K562 (cell line): Measurements from ENCODE around the gene KLRC3. TPM values are rescaled to one million over a fixed set of nuclear protein-coding genes. Genes with fewer than 3 reads are reported as not detected.
A peak's percentile ranks its signal among the peaks of the same experiment; 100 is the strongest.

Experiments
- ATAC-seq: fragments of 200-7000 bp; cut with Tn5 transposase; 3 replicates; pipeline ENCODE4 v1.9.1; 2020; ENCODE audit warnings: moderate library complexity
- BruUV-seq: library from RNA; stranded (reverse); fragments of 400-500 nt; replicated peaks from 2 replicates; lab custom pipeline; 2021; lab: Mats Ljungman, UMichigan
- CTCF ChIA-PET: fragments of 300-600 bp; formaldehyde crosslinking; extraction: SDS; loops from one replicate; lab custom pipeline; 2021; ENCODE audit warnings: low intra/inter-chr PET ratio; lab: Yijun Ruan, JAX
- POLR2A ChIA-PET: fragments of 300-600, 350-650 bp; sonication (Branson Sonifier 250); formaldehyde crosslinking; extraction: SDS; loops from one replicate; lab custom pipeline; 2021; ENCODE audit warnings: antibody characterized with exemption, inconsistent platforms; lab: Yijun Ruan, JAX
- DNase-seq, 4 experiments: peaks; one replicate each; pipeline versions ENCODE4 v3.0.0 to v3.0.0-alpha.2; 2011 to 2018; ENCODE audit warnings: low spot score in 3 of 4, mixed read lengths in 3 of 4; ENCODE audit errors: extremely low read depth in 1 of 4
- FAIRE-seq: peaks from 2 replicates; lab custom pipeline; 2011; peaks lifted over from hg19 to GRCh38; lab: Jason Lieb, UNC
- H2AFZ ChIP-seq: 2 replicates; pipeline ENCODE4 v1.6.0; 2011; ENCODE audit warnings: low read depth, low read length, control low read depth, inconsistent platforms
- H3K27ac ChIP-seq: fragments of 200-600 bp; 3 replicates; pipeline ENCODE4 v1.8.0; 2011; ENCODE audit warnings: low read depth, mild to moderate bottlenecking, control low read depth, inconsistent platforms, low read length, moderate library complexity, mixed read lengths; ENCODE audit errors: extremely low read depth
- H3K27me3 ChIP-seq, 2 experiments: fragments of 300-600 bp in 1 of 2; 2 replicates in 1 of 2; 3 replicates in 1 of 2; pipeline versions ENCODE4 v1.6.0 to v1.8.0; 2011; ENCODE audit warnings: inconsistent platforms in 2 of 2, low read length in 2 of 2, mild to moderate bottlenecking in 1 of 2, mixed read lengths in 1 of 2, moderate library complexity in 1 of 2; ENCODE audit not compliant: control insufficient read depth in 2 of 2, insufficient read depth in 2 of 2
- H3K36me3 ChIP-seq: fragments of 300-600 bp; 3 replicates; pipeline ENCODE4 v1.8.0; 2011; ENCODE audit warnings: mild to moderate bottlenecking, low read length, inconsistent platforms; ENCODE audit not compliant: control insufficient read depth, insufficient read depth
- H3K4me1 ChIP-seq, 2 experiments: fragments of 200-600 bp in 1 of 2; replicated peaks in 1 of 2; 2 replicates in 1 of 2; 3 replicates in 1 of 2; pipeline versions ENCODE4 v1.5.1 to v1.8.0; 2011; ENCODE audit warnings: inconsistent platforms in 2 of 2, low read length in 2 of 2, mild to moderate bottlenecking in 1 of 2, mixed read lengths in 1 of 2, moderate library complexity in 1 of 2; ENCODE audit not compliant: control insufficient read depth in 2 of 2, insufficient read depth in 2 of 2
- H3K4me2 ChIP-seq: 2 replicates; pipeline ENCODE4 v1.6.1; 2011; ENCODE audit warnings: low read length, control low read depth, inconsistent platforms, mixed read lengths; ENCODE audit not compliant: insufficient read depth
- H3K4me3 ChIP-seq: fragments of 200-600 bp; sonication (generic), shearing (Covaris generic); 2 replicates; pipeline ENCODE4 v1.5.1; 2016; ENCODE audit warnings: control low read depth, inconsistent platforms
- H3K79me2 ChIP-seq: fragments of 200-600 bp; 3 replicates; pipeline ENCODE4 v1.8.0; 2011; ENCODE audit warnings: low read length, inconsistent platforms; ENCODE audit not compliant: control insufficient read depth, insufficient read depth
- H3K9ac ChIP-seq, 2 experiments: 2 replicates each; pipeline versions ENCODE4 v1.6.0 to v1.6.1; 2011; ENCODE audit warnings: low read depth in 2 of 2, low read length in 2 of 2, control low read depth in 1 of 2, inconsistent platforms in 1 of 2, mild to moderate bottlenecking in 1 of 2, mixed read lengths in 1 of 2; ENCODE audit not compliant: insufficient read depth in 1 of 2
- H3K9me1 ChIP-seq: one replicate; pipeline ENCODE4 v1.6.0; 2011; ENCODE audit warnings: inconsistent platforms, mild to moderate bottlenecking, low read length, moderate library complexity; ENCODE audit not compliant: control insufficient read depth, insufficient read depth
- H3K9me3 ChIP-seq: replicated peaks from 2 replicates; pipeline ENCODE4 v1.5.1; 2011; ENCODE audit warnings: low read depth, low read length, inconsistent platforms; ENCODE audit not compliant: control insufficient read depth, insufficient read depth
- H4K20me1 ChIP-seq: replicated peaks from 2 replicates; pipeline ENCODE4 v1.6.1; 2011; ENCODE audit warnings: low read length, inconsistent platforms, mixed read lengths; ENCODE audit not compliant: control insufficient read depth, insufficient read depth
- ARID2 ChIP-seq: fragments of 450-650 bp; IDR thresholded peaks from 2 replicates; pipeline ENCODE4 v1.6.1; 2017; ENCODE audit warnings: antibody characterized with exemption, mild to moderate bottlenecking
- CCAR2 ChIP-seq: fragments of 200-400 bp; formaldehyde crosslinking; IDR thresholded peaks from 2 replicates; pipeline ENCODE4 v1.6.1; 2017; ENCODE audit warnings: mild to moderate bottlenecking, low read depth, low read length
- CEBPB ChIP-seq: fragments of 450-650 bp; IDR thresholded peaks from 2 replicates; pipeline ENCODE4 v1.6.1; 2016; ENCODE audit warnings: missing genetic modification characterization, missing compliant biosample characterization
- LARP7 ChIP-seq: fragments of 450-650 bp; IDR thresholded peaks from 2 replicates; pipeline ENCODE4 v1.6.1; 2016
- MTA3 ChIP-seq: fragments of 450-650 bp; formaldehyde crosslinking; IDR thresholded peaks from 2 replicates; pipeline ENCODE4 v1.6.1; 2017; ENCODE audit warnings: mild to moderate bottlenecking, borderline replicate concordance
- PRPF4 ChIP-seq: fragments of 200-400 bp; formaldehyde crosslinking; IDR thresholded peaks from one replicate; pipeline ENCODE4 v1.6.1; 2017; ENCODE audit warnings: low read length, low read depth, mild to moderate bottlenecking; ENCODE audit not compliant: insufficient read depth, poor library complexity, severe bottlenecking
- SMAD3 ChIP-seq: fragments of 450-650 bp; formaldehyde crosslinking; conservative IDR thresholded peaks from 2 replicates; pipeline ENCODE4 v1.4.0; 2020; ENCODE audit warnings: mild to moderate bottlenecking
- SRSF7 ChIP-seq: fragments of 200-400 bp; formaldehyde crosslinking; optimal IDR thresholded peaks from 2 replicates; pipeline ENCODE3; 2017; ENCODE audit warnings: mild to moderate bottlenecking, low read depth, low read length
- ZNF124 ChIP-seq: sonication (generic); formaldehyde crosslinking; IDR thresholded peaks from 2 replicates; pipeline ENCODE4 v1.8.1; 2022; ENCODE audit warnings: missing genetic modification reagents
- ZNF384 ChIP-seq: IDR thresholded peaks from 2 replicates; pipeline ENCODE4 v1.6.1; 2012; ENCODE audit warnings: low read depth, low read length, improper control_type of control experiment
- ZNF57 ChIP-seq: fragments of 450-650 bp; formaldehyde crosslinking; IDR thresholded peaks from 2 replicates; pipeline ENCODE4 v1.4.0; 2020; ENCODE audit warnings: mild to moderate bottlenecking, moderate library complexity
- WGBS: fragments of 100-300 bp; shearing (Covaris generic); methylation state at CpG from one replicate; pipeline ENCODE4 v1.1.6; 2016; ENCODE audit warnings: low coverage, mixed read lengths; ENCODE audit not compliant: insufficient coverage; ENCODE audit errors: missing lambda C conversion rate; 5-methylcytosine and 5-hydroxymethylcytosine counted together
- in situ Hi-C: fragments of 300-500 bp; cut with MboI; formaldehyde crosslinking; loops from 4 replicates; pipeline ENCODE4 v1.15.0; 2018; ENCODE audit warnings: inconsistent platforms, mixed read lengths
- intact Hi-C: fragments of 100-400 bp; cut with micrococcal nuclease; formaldehyde crosslinking; loops from 2 replicates; pipeline ENCODE4 v1.14.2; 2022
- polyA plus RNA-seq, 8 experiments: library from polyadenylated mRNA; depleted of rRNA in 4 of 8; stranded (reverse) in 5 of 8; unstranded in 3 of 8; fragments of >200 nt; fragmentation: Nextera tagmentation in 2 of 8; fragmentation: Illumina TruSeq in 1 of 8; extraction: Ambion mirVana in 2 of 8; extraction: Trizol in 1 of 8; gene quantifications; 2 replicates each; pipeline versions ENCODE4 v1.2.1 to v1.2.3, GENCODE V29; 2011 to 2014; ENCODE audit warnings: inconsistent platforms in 1 of 8, missing spikeins in 1 of 8
- total RNA-seq, 7 experiments: library from RNA; depleted of rRNA in 6 of 7; stranded (reverse); fragments of >200 nt in 6 of 7; fragmentation: Illumina TruSeq in 2 of 7; extraction: Trizol in 2 of 7; gene quantifications; 2 replicates each; pipeline versions ENCODE4 v1.2.1 to v1.2.3, GENCODE V29; 2011 to 2021; ENCODE audit warnings: low replicate concordance in 1 of 7
- TF ChIP-seq, protein P1 (sequence below): fragments of 250-450 bp; sonication (Bioruptor Pico); IDR thresholded peaks from 2 replicates; pipeline ENCODE4 v1.4.0; 2020; ENCODE audit warnings: mild to moderate bottlenecking
- TF ChIP-seq, protein P2 (sequence below): sonication (generic); formaldehyde crosslinking; IDR thresholded peaks from 2 replicates; pipeline ENCODE4 v1.8.1; 2023; ENCODE audit warnings: mild to moderate bottlenecking, missing genetic modification reagents

KLRC3 gene
- total and polyA plus RNA-seq, 9 of the 15 experiments (the other 6 are each of a cell fraction or from before 2014, with no cell fraction given), result 0.09 to 0.32 (median 0.18) TPM; not detected in 5

DNA sequence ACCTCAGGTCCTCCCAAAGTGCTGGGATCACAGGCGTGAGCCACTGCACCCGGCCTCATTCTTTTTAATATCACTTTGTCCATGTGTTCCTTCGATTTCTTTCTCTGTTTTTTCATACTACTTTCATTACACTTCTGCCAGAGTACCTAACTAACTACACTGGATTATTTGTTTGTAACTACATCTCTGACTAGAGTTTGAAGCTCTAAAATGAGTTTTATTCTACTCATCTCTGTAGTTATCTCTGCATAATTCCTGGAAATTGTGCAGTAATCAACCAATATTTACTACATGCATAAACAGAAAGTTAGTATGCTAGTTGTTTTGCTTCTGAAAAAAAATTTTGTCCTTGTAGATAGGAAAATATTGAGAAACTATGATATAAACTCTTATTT lies 45.8 kb downstream of the KLRC3 start:
- no peak for TF ChIP-seq PRPF4
- TF ChIP-seq ZNF124 (CRISPR knock-in tag), result no peak
- DNase-seq (no peak), FAIRE-seq (no peak), ATAC-seq (no peak)
- Histone ChIP-seq H4K20me1 (no peaks in the 10 kb centered on the region), H3K9ac (no peak overlapping the region), H3K36me3 (no peaks in the 10 kb centered on the region; the same call in 2 of the 3 replicates), H3K27me3 (no peaks in the 10 kb centered on the region), H2AFZ (no peak overlapping the region), H3K4me1 (peaks cover 4 to 7% of the 10 kb centered on the region in 2 experiments; a peak in 3 of 5 replicates), H3K4me2 (no peak overlapping the region), H3K4me3 (no peak overlapping the region), H3K9me1 (no peaks in the 10 kb centered on the region), H3K9me3 (no peaks in the 10 kb centered on the region), H3K79me2 (no peaks in the 10 kb centered on the region), H3K27ac (no peak overlapping the region)
- intact Hi-C loops (no loop called here), in situ Hi-C loops (no loop called here)
- CTCF ChIA-PET, result interaction anchor here (0.6 kb wide), 1 partner anchor 32 kb away, joined by 4 read pairs; no protein-coding TSS in a partner anchor
- BruUV-seq, result no TSS peak
- POLR2A ChIA-PET, result no interaction called here
- WGBS, result 72% methylated on average over 3 of the region's 3 CpGs

- in situ Hi-C loops (no loop called here), intact Hi-C loops (no loop called here)
- ChIA-PET CTCF (no interaction called here), POLR2A (no interaction called here)
- no TSS peak for BruUV-seq
- Histone ChIP-seq H2AFZ (peak overlapping the region; percentile 56), H3K9ac (no peak overlapping the region), H3K36me3 (no peaks in the 10 kb centered on the region; the same call in 1 of the 3 replicates), H3K9me3 (peaks cover 3% of the 10 kb centered on the region), H3K27me3 (no peaks in the 10 kb centered on the region), H3K4me1 (peaks cover 4 to 10% of the 10 kb centered on the region in 2 experiments; a peak in 3 of 5 replicates), H3K4me2 (no peak overlapping the region), H3K27ac (no peak overlapping the region; the same call in 2 of the 3 replicates), H3K9me1 (no peaks in the 10 kb centered on the region), H4K20me1 (no peaks in the 10 kb centered on the region), H3K4me3 (no peak overlapping the region), H3K79me2 (no peaks in the 10 kb centered on the region)
- no peak for DNase-seq
- no peak for FAIRE-seq
- WGBS, result 33% methylated on average over 1 of the region's 1 CpG
- ATAC-seq, result peak; percentile 77
- TF ChIP-seq, protein P1, sequence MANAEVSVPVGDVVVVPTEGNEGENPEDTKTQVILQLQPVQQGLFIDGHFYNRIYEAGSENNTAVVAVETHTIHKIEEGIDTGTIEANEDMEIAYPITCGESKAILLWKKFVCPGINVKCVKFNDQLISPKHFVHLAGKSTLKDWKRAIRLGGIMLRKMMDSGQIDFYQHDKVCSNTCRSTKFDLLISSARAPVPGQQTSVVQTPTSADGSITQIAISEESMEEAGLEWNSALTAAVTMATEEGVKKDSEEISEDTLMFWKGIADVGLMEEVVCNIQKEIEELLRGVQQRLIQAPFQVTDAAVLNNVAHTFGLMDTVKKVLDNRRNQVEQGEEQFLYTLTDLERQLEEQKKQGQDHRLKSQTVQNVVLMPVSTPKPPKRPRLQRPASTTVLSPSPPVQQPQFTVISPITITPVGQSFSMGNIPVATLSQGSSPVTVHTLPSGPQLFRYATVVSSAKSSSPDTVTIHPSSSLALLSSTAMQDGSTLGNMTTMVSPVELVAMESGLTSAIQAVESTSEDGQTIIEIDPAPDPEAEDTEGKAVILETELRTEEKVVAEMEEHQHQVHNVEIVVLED (CRISPR knock-in tag), result no peak
- TF ChIP-seq ZNF384, result no peak
- no peak for TF ChIP-seq SMAD3 (CRISPR knock-in tag)
- TF ChIP-seq ARID2, result no peak
- TF ChIP-seq CCAR2, result no peak
- TF ChIP-seq CEBPB (tag), result no peak
- TF ChIP-seq LARP7, result no peak
- TF ChIP-seq, protein P2, sequence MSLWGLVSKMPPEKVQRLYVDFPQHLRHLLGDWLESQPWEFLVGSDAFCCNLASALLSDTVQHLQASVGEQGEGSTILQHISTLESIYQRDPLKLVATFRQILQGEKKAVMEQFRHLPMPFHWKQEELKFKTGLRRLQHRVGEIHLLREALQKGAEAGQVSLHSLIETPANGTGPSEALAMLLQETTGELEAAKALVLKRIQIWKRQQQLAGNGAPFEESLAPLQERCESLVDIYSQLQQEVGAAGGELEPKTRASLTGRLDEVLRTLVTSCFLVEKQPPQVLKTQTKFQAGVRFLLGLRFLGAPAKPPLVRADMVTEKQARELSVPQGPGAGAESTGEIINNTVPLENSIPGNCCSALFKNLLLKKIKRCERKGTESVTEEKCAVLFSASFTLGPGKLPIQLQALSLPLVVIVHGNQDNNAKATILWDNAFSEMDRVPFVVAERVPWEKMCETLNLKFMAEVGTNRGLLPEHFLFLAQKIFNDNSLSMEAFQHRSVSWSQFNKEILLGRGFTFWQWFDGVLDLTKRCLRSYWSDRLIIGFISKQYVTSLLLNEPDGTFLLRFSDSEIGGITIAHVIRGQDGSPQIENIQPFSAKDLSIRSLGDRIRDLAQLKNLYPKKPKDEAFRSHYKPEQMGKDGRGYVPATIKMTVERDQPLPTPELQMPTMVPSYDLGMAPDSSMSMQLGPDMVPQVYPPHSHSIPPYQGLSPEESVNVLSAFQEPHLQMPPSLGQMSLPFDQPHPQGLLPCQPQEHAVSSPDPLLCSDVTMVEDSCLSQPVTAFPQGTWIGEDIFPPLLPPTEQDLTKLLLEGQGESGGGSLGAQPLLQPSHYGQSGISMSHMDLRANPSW (CRISPR knock-in tag), result no peak
- no peak for TF ChIP-seq ZNF57 (CRISPR knock-in tag)
- no peak for TF ChIP-seq SRSF7
- no peak for TF ChIP-seq MTA3
These were observed 47.8 kb downstream of the KLRC3 start for GRCh38 chr12:10372559-10372958.
